Esophagus squamous epithelium (tissue), 4 donors: ENCODE results near the gene FBLIM1.

Source experiments
- CTCF ChIP-seq, 6 experiments: fragments of 450-650 bp in 4 of 6; fragments of 200-600 bp in 2 of 6; sonication (generic) in 2 of 6; IDR thresholded peaks; one replicate each; pipeline ENCODE4 v1.5.1; 2016 to 2019; ENCODE audit warnings: antibody characterized with exemption in 6 of 6, mild to moderate bottlenecking in 4 of 6, moderate library complexity in 4 of 6
- POLR2A ChIP-seq, 4 donors: fragments of 450-650 bp; IDR thresholded peaks; one replicate each; pipeline ENCODE4 v1.6.1; 2017; ENCODE audit warnings: antibody characterized with exemption in 4 of 4, mild to moderate bottlenecking in 4 of 4, moderate library complexity in 3 of 4

- TF ChIP-seq POLR2A (IDR thresholded peaks at IDR 0.05) (no peak), CTCF (IDR thresholded peaks at IDR 0.05) (no peak)
Observed at GRCh38 chr1:15730936-15731335, 27.7 kb upstream of the FBLIM1 start.
